Measurements from ENCODE around the gene UNC80.

GRCh38 chr2:209918251-209918650, 146.6 kb downstream of the UNC80 start:
- TF ChIP-seq SUZ12 (IDR thresholded peaks at IDR 0.05) = no peak
- no peak for TF ChIP-seq FOXK2 (IDR thresholded peaks at IDR 0.05)
- TF ChIP-seq BHLHE40 (IDR thresholded peaks at IDR 0.05; ENCODE audit: borderline replicate concordance) = no peak
- TF ChIP-seq ELF4 (IDR thresholded peaks at IDR 0.05) = no peak
- TF ChIP-seq SP1 (IDR thresholded peaks at IDR 0.05) = no peak
- TF ChIP-seq CTBP1 (IDR thresholded peaks at IDR 0.05; ENCODE audit: borderline replicate concordance) = no peak
- no peak for TF ChIP-seq LEF1 (IDR thresholded peaks at IDR 0.05; ENCODE audit: borderline replicate concordance)
- TF ChIP-seq L3MBTL2 (conservative IDR thresholded peaks at IDR 0.05) = no peak
- TF ChIP-seq FOXA1 (IDR thresholded peaks at IDR 0.05) = no peak
- no peak for TF ChIP-seq NFRKB (IDR thresholded peaks at IDR 0.05)

Measured in HEK293T (cell line).